Measurements from ENCODE around the gene PKNOX1.
"Not testable (repeated sequence)": the region's sequence is repeated elsewhere in the genome, so short reads cannot be mapped to it uniquely, and the experiment has no call there.

DNA sequence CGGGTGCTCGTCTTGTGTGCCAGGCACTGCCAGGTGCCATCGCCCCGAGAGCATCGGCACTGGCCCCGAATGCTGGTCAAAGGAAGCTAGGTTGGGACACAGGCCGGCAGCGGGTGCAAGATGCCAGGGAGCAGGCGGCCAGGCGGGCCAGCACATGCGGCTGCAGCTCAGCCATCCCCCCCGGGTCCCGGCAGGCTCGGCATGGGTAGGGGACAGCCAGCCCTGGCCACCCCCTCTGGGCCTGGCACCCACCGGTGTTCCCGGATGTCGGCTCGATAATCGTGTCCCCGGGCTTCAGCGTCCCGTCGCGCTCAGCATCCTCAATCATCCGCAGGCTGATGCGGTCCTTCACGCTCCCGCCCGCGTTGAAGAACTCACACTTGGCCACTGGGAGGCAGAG, 91.6 kb downstream of the PKNOX1 start:
- TF ChIP-seq, protein P1, sequence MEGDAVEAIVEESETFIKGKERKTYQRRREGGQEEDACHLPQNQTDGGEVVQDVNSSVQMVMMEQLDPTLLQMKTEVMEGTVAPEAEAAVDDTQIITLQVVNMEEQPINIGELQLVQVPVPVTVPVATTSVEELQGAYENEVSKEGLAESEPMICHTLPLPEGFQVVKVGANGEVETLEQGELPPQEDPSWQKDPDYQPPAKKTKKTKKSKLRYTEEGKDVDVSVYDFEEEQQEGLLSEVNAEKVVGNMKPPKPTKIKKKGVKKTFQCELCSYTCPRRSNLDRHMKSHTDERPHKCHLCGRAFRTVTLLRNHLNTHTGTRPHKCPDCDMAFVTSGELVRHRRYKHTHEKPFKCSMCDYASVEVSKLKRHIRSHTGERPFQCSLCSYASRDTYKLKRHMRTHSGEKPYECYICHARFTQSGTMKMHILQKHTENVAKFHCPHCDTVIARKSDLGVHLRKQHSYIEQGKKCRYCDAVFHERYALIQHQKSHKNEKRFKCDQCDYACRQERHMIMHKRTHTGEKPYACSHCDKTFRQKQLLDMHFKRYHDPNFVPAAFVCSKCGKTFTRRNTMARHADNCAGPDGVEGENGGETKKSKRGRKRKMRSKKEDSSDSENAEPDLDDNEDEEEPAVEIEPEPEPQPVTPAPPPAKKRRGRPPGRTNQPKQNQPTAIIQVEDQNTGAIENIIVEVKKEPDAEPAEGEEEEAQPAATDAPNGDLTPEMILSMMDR (IDR thresholded peaks at IDR 0.05), result not testable (repeated sequence)
- not testable (repeated sequence) for TF ChIP-seq EP300 (IDR thresholded peaks at IDR 0.05)
